Adrenal gland (tissue), 5 donors: ENCODE results near the gene TTI1.

Experiments used
- CTCF ChIP-seq, 6 experiments: fragments of 450-650 bp in 4 of 6; fragments of 200-600 bp in 2 of 6; sonication (generic) in 1 of 6; IDR thresholded peaks; 1 replicate in 5 of 6; 2 replicates in 1 of 6; pipeline versions ENCODE4 v1.5.1 to v1.8.0; 2016 to 2021; ENCODE audit warnings: antibody characterized with exemption in 6 of 6, mild to moderate bottlenecking in 2 of 6, moderate library complexity in 1 of 6
- POLR2A ChIP-seq, 2 donors: fragments of 450-650 bp; IDR thresholded peaks; one replicate each; pipeline ENCODE4 v1.6.1; 2017; ENCODE audit warnings: antibody characterized with exemption in 2 of 2, mild to moderate bottlenecking in 2 of 2, moderate library complexity in 1 of 2
- donor health status: DM: no; HTN: no; CAD: no.

- TF ChIP-seq CTCF (IDR thresholded peaks at IDR 0.05) (no peak), POLR2A (IDR thresholded peaks at IDR 0.05) (no peak)
Observed at GRCh38 chr20:37938954-37939353, 94.3 kb downstream of the TTI1 start.
